Measurements from ENCODE around the gene HELZ2.

Gene HELZ2

GRCh38 chr20:63585616-63586565 is 11.9 kb upstream of the HELZ2 start:
- POLR2A ChIA-PET, result no interaction called here
- no peak for DNase-seq (ENCODE audit: extremely low spot score)
- no peak for TF ChIP-seq LEF1 (IDR thresholded peaks at IDR 0.05; ENCODE audit: borderline replicate concordance)
- TF ChIP-seq CTBP1 (IDR thresholded peaks at IDR 0.05; ENCODE audit: borderline replicate concordance), result no peak
- TF ChIP-seq FOXA1 (IDR thresholded peaks at IDR 0.05), result no peak
- no peak for TF ChIP-seq BHLHE40 (IDR thresholded peaks at IDR 0.05; ENCODE audit: borderline replicate concordance)
- TF ChIP-seq PKNOX1 (IDR thresholded peaks at IDR 0.05), result no peak
- TF ChIP-seq L3MBTL2 (conservative IDR thresholded peaks at IDR 0.05), result no peak
- TF ChIP-seq FOXM1 (IDR thresholded peaks at IDR 0.05; ENCODE audit: borderline replicate concordance), result no peak
- TF ChIP-seq NFRKB (IDR thresholded peaks at IDR 0.05), result no peak
- TF ChIP-seq HDGF (IDR thresholded peaks at IDR 0.05; ENCODE audit: borderline replicate concordance), result no peak
- no peak for TF ChIP-seq ARNT (IDR thresholded peaks at IDR 0.05)
- TF ChIP-seq SUZ12 (IDR thresholded peaks at IDR 0.05), result no peak
- no peak for TF ChIP-seq TARDBP (IDR thresholded peaks at IDR 0.05)
- CTCF ChIA-PET, result no interaction called here

GRCh38 chr20:63582382-63583063 is 8.5 kb upstream of the HELZ2 start:
- CTCF ChIA-PET, result no interaction called here
- POLR2A ChIA-PET, result interaction anchor here (1.0 to 1.4 kb wide), 2 partner anchors 8 to 45 kb away, joined by 3 to 4 read pairs; partner anchors contain the start of gene HELZ2
- DNase-seq (ENCODE audit: extremely low spot score), result no peak
- TF ChIP-seq ELF4 (IDR thresholded peaks at IDR 0.05), result no peak
- TF ChIP-seq L3MBTL2 (conservative IDR thresholded peaks at IDR 0.05), result no peak
- no peak for TF ChIP-seq FOXM1 (IDR thresholded peaks at IDR 0.05; ENCODE audit: borderline replicate concordance)
- TF ChIP-seq ARNT (IDR thresholded peaks at IDR 0.05), result no peak
- no peak for TF ChIP-seq NFRKB (IDR thresholded peaks at IDR 0.05)
- no peak for TF ChIP-seq ZNF384 (IDR thresholded peaks at IDR 0.05)
- no peak for TF ChIP-seq CTBP1 (IDR thresholded peaks at IDR 0.05; ENCODE audit: borderline replicate concordance)
- TF ChIP-seq LEF1 (IDR thresholded peaks at IDR 0.05; ENCODE audit: borderline replicate concordance), result no peak
- no peak for TF ChIP-seq FOXA1 (IDR thresholded peaks at IDR 0.05)
- TF ChIP-seq PKNOX1 (IDR thresholded peaks at IDR 0.05), result no peak
- TF ChIP-seq SUZ12 (IDR thresholded peaks at IDR 0.05), result no peak
- no peak for TF ChIP-seq SP1 (IDR thresholded peaks at IDR 0.05)
- no peak for TF ChIP-seq TARDBP (IDR thresholded peaks at IDR 0.05)
- no peak for TF ChIP-seq HDGF (IDR thresholded peaks at IDR 0.05; ENCODE audit: borderline replicate concordance)
- TF ChIP-seq BHLHE40 (IDR thresholded peaks at IDR 0.05; ENCODE audit: borderline replicate concordance), result no peak
- no peak for TF ChIP-seq FOXK2 (IDR thresholded peaks at IDR 0.05)

- peak; percentile 48 for DNase-seq (ENCODE audit: extremely low spot score)
- ChIA-PET CTCF (no interaction called here), POLR2A (no interaction called here)
- TF ChIP-seq BHLHE40 (IDR thresholded peaks at IDR 0.05; ENCODE audit: borderline replicate concordance) (no peak), ELF4 (IDR thresholded peaks at IDR 0.05) (no peak), SUZ12 (IDR thresholded peaks at IDR 0.05) (no peak), SP1 (IDR thresholded peaks at IDR 0.05) (no peak), FOXK2 (IDR thresholded peaks at IDR 0.05) (no peak), ZNF384 (IDR thresholded peaks at IDR 0.05) (no peak), ARNT (IDR thresholded peaks at IDR 0.05) (no peak), LEF1 (IDR thresholded peaks at IDR 0.05; ENCODE audit: borderline replicate concordance) (no peak), CTBP1 (IDR thresholded peaks at IDR 0.05; ENCODE audit: borderline replicate concordance) (no peak), PKNOX1 (IDR thresholded peaks at IDR 0.05) (no peak), FOXM1 (IDR thresholded peaks at IDR 0.05; ENCODE audit: borderline replicate concordance) (no peak), HDGF (IDR thresholded peaks at IDR 0.05; ENCODE audit: borderline replicate concordance) (no peak), TARDBP (IDR thresholded peaks at IDR 0.05) (no peak), L3MBTL2 (conservative IDR thresholded peaks at IDR 0.05) (no peak), NFRKB (IDR thresholded peaks at IDR 0.05) (no peak)
These were observed 6.9 kb upstream of the HELZ2 start for GRCh38 chr20:63580796-63581461.

- CTCF ChIA-PET, result no interaction called here
- no peak for DNase-seq (ENCODE audit: extremely low spot score)
- POLR2A ChIA-PET, result no interaction called here
- TF ChIP-seq ELF4 (IDR thresholded peaks at IDR 0.05) (no peak), ZNF384 (IDR thresholded peaks at IDR 0.05) (no peak), FOXA1 (IDR thresholded peaks at IDR 0.05) (no peak), TARDBP (IDR thresholded peaks at IDR 0.05) (no peak), PKNOX1 (IDR thresholded peaks at IDR 0.05) (no peak), BHLHE40 (IDR thresholded peaks at IDR 0.05; ENCODE audit: borderline replicate concordance) (no peak), CTBP1 (IDR thresholded peaks at IDR 0.05; ENCODE audit: borderline replicate concordance) (no peak), SUZ12 (IDR thresholded peaks at IDR 0.05) (no peak), FOXK2 (IDR thresholded peaks at IDR 0.05) (no peak)
These were observed 5.1 kb upstream of the HELZ2 start for GRCh38 chr20:63579017-63579694.
